ENCODE results near the gene WWOX.

GRCh38 chr16:78703936-78704335 is 604.5 kb downstream of the WWOX start:
- TF ChIP-seq CTCF (IDR thresholded peaks at IDR 0.05 in 8 of 11, conservative IDR thresholded peaks at IDR 0.05 in 3 of 11) = no peak
- TF ChIP-seq POLR2A (IDR thresholded peaks at IDR 0.05) = no peak
- no peak for TF ChIP-seq POLR2AphosphoS5 (IDR thresholded peaks at IDR 0.05)
